ENCODE data around the gene ZNF728. TPM values are rescaled to one million over a fixed set of nuclear protein-coding genes. Genes with fewer than 3 reads are reported as not detected.
"Not testable (repeated sequence)": the region's sequence is repeated elsewhere in the genome, so short reads cannot be mapped to it uniquely, and the experiment has no call there.

Gene ZNF728
- total and polyA plus RNA-seq, 8 donors, result 0.18 to 3.0 (median 0.89) TPM; not detected in 5

GRCh38 chr19:22945560-22945959 is 57.4 kb downstream of the ZNF728 start:
- Histone ChIP-seq H3K9me3 (peaks cover 16 to 90% (median 64%) of the 10 kb centered on the region in 4 donors), H3K36me3 (no peaks in the 10 kb centered on the region), H3K4me3 (no peak overlapping the region), H3K27ac (no peak overlapping the region), H3K27me3 (no peaks in the 10 kb centered on the region), H3K4me1 (no peaks in the 10 kb centered on the region)
- intact Hi-C loops (cut with DNase I; ENCODE audit: low total_unique reads), result no loop called here
- TF ChIP-seq EP300 (IDR thresholded peaks at IDR 0.05) (no peak), POLR2A (IDR thresholded peaks at IDR 0.05) (no peak), POLR2AphosphoS5 (IDR thresholded peaks at IDR 0.05) (no peak), CTCF (IDR thresholded peaks at IDR 0.05) (no peak)
- 52 to 69% (median 58%) methylated on average over 5 of the region's 5 CpGs for WGBS, 5 donors
- peak in 1 of 2 donors; percentile 1 for DNase-seq

- Histone ChIP-seq H3K27ac (no peak overlapping the region), H3K4me1 (no peaks in the 10 kb centered on the region), H3K9me3 (peaks cover 0 to 50% (median 22%) of the 10 kb centered on the region in 4 donors), H3K27me3 (no peaks in the 10 kb centered on the region), H3K4me3 (no peak overlapping the region), H3K36me3 (no peaks in the 10 kb centered on the region)
- TF ChIP-seq CTCF (IDR thresholded peaks at IDR 0.05) (no peak), EP300 (IDR thresholded peaks at IDR 0.05) (no peak), POLR2AphosphoS5 (IDR thresholded peaks at IDR 0.05) (no peak)
- intact Hi-C loops (cut with DNase I; ENCODE audit: low total_unique reads), result no loop called here
- DNase-seq, result no peak
- WGBS, 5 donors, result 76 to 89% (median 88%) methylated on average over 2 of the region's 2 CpGs
Observed at GRCh38 chr19:22935151-22935550, 67.8 kb downstream of the ZNF728 start.

GRCh38 chr19:22927576-22927975 is 75.4 kb downstream of the ZNF728 start:
- H3K4me1 ChIP-seq; H3K27ac ChIP-seq; H3K27me3 ChIP-seq; H3K36me3 ChIP-seq; intact Hi-C loops (cut with DNase I; ENCODE audit: low total_unique reads); H3K4me3 ChIP-seq; DNase-seq: not testable (repeated sequence)
- H3K9me3 ChIP-seq, result peaks cover 0 to 41% (median 25%) of the 10 kb centered on the region in 4 donors
- 93 to 100% (median 97%) methylated on average over 2 to 25 of the region's 34 CpGs; no CpG with 5 or more reads in 2 of the 5 donors for WGBS, 5 donors

- 94 to 98% (median 96%) methylated on average over 28 to 41 of the region's 41 CpGs for WGBS, 5 donors
- intact Hi-C loops (cut with DNase I; ENCODE audit: low total_unique reads); DNase-seq; H3K27ac ChIP-seq; H3K4me3 ChIP-seq; H3K36me3 ChIP-seq; H3K4me1 ChIP-seq; H3K27me3 ChIP-seq: not testable (repeated sequence)
- H3K9me3 ChIP-seq, result peaks cover 0 to 46% (median 28%) of the 10 kb centered on the region in 4 donors
Observed at GRCh38 chr19:22925181-22925580, 77.8 kb downstream of the ZNF728 start.

Small RNAs within 50 kb of the gene (small RNA-seq; reads per million reads assigned to genes)
- gene AC022145.2, result 0 reads per million in 4 donors

Other genes starting within 250 kb of the ZNF728 start
- gene ZNF99, start 219.0 kb downstream of the ZNF728 start, total RNA-seq, result under 1 TPM in 1 of 5 donors, not detected in 4; 0.37 TPM
- not detected for gene ZNF99, start 219.0 kb downstream of the ZNF728 start, polyA plus RNA-seq
- gene ZNF723, start 170.9 kb downstream of the ZNF728 start, total RNA-seq, result not detected
- not detected for gene ZNF723, start 170.9 kb downstream of the ZNF728 start, polyA plus RNA-seq
- 1 to 10 TPM in 1 of 5 donors, not detected in 4; 1.7 TPM for gene ZNF730, start 113.8 kb upstream of the ZNF728 start, total RNA-seq
- under 1 TPM in 1 of 3 donors, not detected in 2; 0.15 TPM for gene ZNF730, start 113.8 kb upstream of the ZNF728 start, polyA plus RNA-seq
- 10 to 100 TPM in 1 of 5 donors, 1 to 10 TPM in 3, under 1 TPM in 1; 0.45 to 10.7 (median 3.9) TPM for gene ZNF724, start 247.2 kb upstream of the ZNF728 start, total RNA-seq
- under 1 TPM in 1 of 3 donors, not detected in 2; 0.15 TPM for gene ZNF724, start 247.2 kb upstream of the ZNF728 start, polyA plus RNA-seq

All from stomach (tissue), 9 donors.